ENCODE results near the gene TRPM3. TPM values are rescaled to one million over a fixed set of nuclear protein-coding genes. Genes with fewer than 3 reads are reported as not detected.

Gene TRPM3
- total RNA-seq, 1 experiment from 2014 or later: not detected

GRCh38 chr9:70529377-70529776, 592.0 kb downstream of the TRPM3 start:
- no peaks in the 10 kb centered on the region for H3K36me3 Mint-ChIP-seq (ENCODE audit: insufficient read depth, unreplicated experiment)
- Histone ChIP-seq H3K4me1 (no peaks in the 10 kb centered on the region), H3K36me3 (ENCODE audit: control insufficient read depth, insufficient read depth, low read length) (no peaks in the 10 kb centered on the region), H3K9me3 (no peaks in the 10 kb centered on the region), H3K4me3 (ENCODE audit: low read depth, low read length) (no peak overlapping the region), H3K27me3 (replicated peaks; ENCODE audit: control insufficient read depth, insufficient read depth, low read length) (no peaks in the 10 kb centered on the region)
- H3K27me3 Mint-ChIP-seq (ENCODE audit: insufficient read depth, unreplicated experiment): no peaks in the 10 kb centered on the region
- H3K4me1 Mint-ChIP-seq (ENCODE audit: low read depth, unreplicated experiment): no peaks in the 10 kb centered on the region
- CTCF ChIA-PET: no interaction called here
- H3K9me3 Mint-ChIP-seq (ENCODE audit: unreplicated experiment): no peaks in the 10 kb centered on the region
- intact Hi-C loops (cut with micrococcal nuclease; ENCODE audit: unreplicated experiment): no loop called here
- H3K27ac Mint-ChIP-seq (ENCODE audit: unreplicated experiment): no peak overlapping the region
- POLR2A ChIA-PET: no interaction called here
- TF ChIP-seq CTCF (IDR thresholded peaks at IDR 0.05; ENCODE audit: insufficient read depth in 1 of 2, low read depth in 1 of 2, low read length in 1 of 2, severe bottlenecking in 1 of 2, unreplicated experiment in 1 of 2): no peak
- DNase-seq: no peak
- no TSS peak for BruUV-seq (replicated peaks)
- H3K4me3 Mint-ChIP-seq (ENCODE audit: unreplicated experiment): no peak overlapping the region

GRCh38 chr9:70526902-70527301, 594.5 kb downstream of the TRPM3 start:
- no peak overlapping the region for H3K4me3 Mint-ChIP-seq (ENCODE audit: unreplicated experiment)
- TF ChIP-seq CTCF (IDR thresholded peaks at IDR 0.05; ENCODE audit: insufficient read depth in 1 of 2, low read depth in 1 of 2, low read length in 1 of 2, severe bottlenecking in 1 of 2, unreplicated experiment in 1 of 2): no peak
- H3K4me1 Mint-ChIP-seq (ENCODE audit: low read depth, unreplicated experiment): no peaks in the 10 kb centered on the region
- no peaks in the 10 kb centered on the region for H3K36me3 Mint-ChIP-seq (ENCODE audit: insufficient read depth, unreplicated experiment)
- H3K9me3 Mint-ChIP-seq (ENCODE audit: unreplicated experiment): no peaks in the 10 kb centered on the region
- peaks cover 3% of the 10 kb centered on the region for H3K27me3 Mint-ChIP-seq (ENCODE audit: insufficient read depth, unreplicated experiment)
- no peaks in the 10 kb centered on the region for H3K4me1 ChIP-seq
- ChIA-PET POLR2A (no interaction called here), CTCF (no interaction called here)
- no peaks in the 10 kb centered on the region for H3K27me3 ChIP-seq (replicated peaks; ENCODE audit: control insufficient read depth, insufficient read depth, low read length)
- H3K27ac Mint-ChIP-seq (ENCODE audit: unreplicated experiment): no peak overlapping the region
- intact Hi-C loops (cut with micrococcal nuclease; ENCODE audit: unreplicated experiment): no loop called here
- no peaks in the 10 kb centered on the region for H3K9me3 ChIP-seq
- DNase-seq: no peak
- H3K4me3 ChIP-seq (ENCODE audit: low read depth, low read length): no peak overlapping the region
- H3K36me3 ChIP-seq (ENCODE audit: control insufficient read depth, insufficient read depth, low read length): no peaks in the 10 kb centered on the region
- no TSS peak for BruUV-seq (replicated peaks)

- no peaks in the 10 kb centered on the region for H3K27me3 ChIP-seq (replicated peaks; ENCODE audit: control insufficient read depth, insufficient read depth, low read length)
- POLR2A ChIA-PET: no interaction called here
- no peak overlapping the region for H3K4me3 ChIP-seq (ENCODE audit: low read depth, low read length)
- BruUV-seq (replicated peaks): no TSS peak
- no peak for DNase-seq
- H3K27me3 Mint-ChIP-seq (ENCODE audit: insufficient read depth, unreplicated experiment): peaks cover 3% of the 10 kb centered on the region
- no peak overlapping the region for H3K27ac Mint-ChIP-seq (ENCODE audit: unreplicated experiment)
- H3K4me1 ChIP-seq: no peaks in the 10 kb centered on the region
- H3K36me3 ChIP-seq (ENCODE audit: control insufficient read depth, insufficient read depth, low read length): no peaks in the 10 kb centered on the region
- no peak overlapping the region for H3K4me3 Mint-ChIP-seq (ENCODE audit: unreplicated experiment)
- H3K4me1 Mint-ChIP-seq (ENCODE audit: low read depth, unreplicated experiment): no peaks in the 10 kb centered on the region
- no peaks in the 10 kb centered on the region for H3K9me3 Mint-ChIP-seq (ENCODE audit: unreplicated experiment)
- TF ChIP-seq CTCF (IDR thresholded peaks at IDR 0.05; ENCODE audit: insufficient read depth in 1 of 2, low read depth in 1 of 2, low read length in 1 of 2, severe bottlenecking in 1 of 2, unreplicated experiment in 1 of 2): no peak
- H3K9me3 ChIP-seq: no peaks in the 10 kb centered on the region
- intact Hi-C loops (cut with micrococcal nuclease; ENCODE audit: unreplicated experiment): no loop called here
- CTCF ChIA-PET: no interaction called here
- no peaks in the 10 kb centered on the region for H3K36me3 Mint-ChIP-seq (ENCODE audit: insufficient read depth, unreplicated experiment)
These were observed 595.9 kb downstream of the TRPM3 start for GRCh38 chr9:70525519-70525918.
